ENCODE results near the gene PUDP. TPM values are rescaled to one million over a fixed set of nuclear protein-coding genes. Genes with fewer than 3 reads are reported as not detected.

Gene PUDP
- total and polyA plus RNA-seq, 10 donors = 9.2 to 27.2 (median 21.1) TPM

- H3K27me3 ChIP-seq (replicated peaks in 1 of 7) = no peaks in the 10 kb centered on the region
- intact Hi-C loops (cut with DNase I; ENCODE audit: low total_unique reads) = no loop called here
- H3K4me1 ChIP-seq = peaks cover 8 to 18% (median 15%) of the 10 kb centered on the region in 6 donors
- no peaks in the 10 kb centered on the region for H3K9me3 ChIP-seq
- 68 to 79% (median 70%) methylated on average over 3 of the region's 3 CpGs for WGBS, 5 donors
- no peak for DNase-seq
- H3K27ac ChIP-seq = peak overlapping the region in 4 of 8 donors; percentile 13 to 47 (median 38)
- TF ChIP-seq, protein P1, sequence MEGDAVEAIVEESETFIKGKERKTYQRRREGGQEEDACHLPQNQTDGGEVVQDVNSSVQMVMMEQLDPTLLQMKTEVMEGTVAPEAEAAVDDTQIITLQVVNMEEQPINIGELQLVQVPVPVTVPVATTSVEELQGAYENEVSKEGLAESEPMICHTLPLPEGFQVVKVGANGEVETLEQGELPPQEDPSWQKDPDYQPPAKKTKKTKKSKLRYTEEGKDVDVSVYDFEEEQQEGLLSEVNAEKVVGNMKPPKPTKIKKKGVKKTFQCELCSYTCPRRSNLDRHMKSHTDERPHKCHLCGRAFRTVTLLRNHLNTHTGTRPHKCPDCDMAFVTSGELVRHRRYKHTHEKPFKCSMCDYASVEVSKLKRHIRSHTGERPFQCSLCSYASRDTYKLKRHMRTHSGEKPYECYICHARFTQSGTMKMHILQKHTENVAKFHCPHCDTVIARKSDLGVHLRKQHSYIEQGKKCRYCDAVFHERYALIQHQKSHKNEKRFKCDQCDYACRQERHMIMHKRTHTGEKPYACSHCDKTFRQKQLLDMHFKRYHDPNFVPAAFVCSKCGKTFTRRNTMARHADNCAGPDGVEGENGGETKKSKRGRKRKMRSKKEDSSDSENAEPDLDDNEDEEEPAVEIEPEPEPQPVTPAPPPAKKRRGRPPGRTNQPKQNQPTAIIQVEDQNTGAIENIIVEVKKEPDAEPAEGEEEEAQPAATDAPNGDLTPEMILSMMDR (IDR thresholded peaks at IDR 0.05 in 8 of 11, conservative IDR thresholded peaks at IDR 0.05 in 3 of 11) = peak in 7 of 11 experiments; percentile 29 to 46 (median 37)
- TF ChIP-seq POLR2AphosphoS5 (IDR thresholded peaks at IDR 0.05) = no peak
- H3K36me3 ChIP-seq = peaks cover 0 to 6% (median 0%) of the 10 kb centered on the region in 6 donors
- no peak overlapping the region for H3K4me3 ChIP-seq
Measured at GRCh38 chrX:7132335-7133049, 15.5 kb downstream of the PUDP start.

DNA sequence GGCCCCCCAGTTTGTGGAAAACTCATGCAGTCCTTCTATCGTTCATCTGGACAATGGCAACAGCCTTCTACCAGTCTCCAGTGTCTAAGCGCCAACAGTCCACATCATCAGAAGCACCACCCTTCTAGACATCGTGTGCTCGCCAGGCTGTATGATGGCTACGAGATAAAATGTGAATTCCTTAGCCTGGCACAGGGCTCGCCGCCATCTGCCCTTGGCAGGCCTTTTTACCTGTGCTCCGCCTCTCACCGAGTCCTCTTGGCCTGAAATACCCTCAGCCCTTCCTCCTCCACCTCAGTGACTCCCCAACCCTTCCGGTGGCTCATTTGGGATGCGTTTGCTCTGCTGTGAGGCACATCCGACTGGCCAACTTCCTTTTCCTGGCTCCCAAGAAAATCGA, 16.3 kb downstream of the PUDP start:
- peaks cover 8 to 18% (median 15%) of the 10 kb centered on the region in 6 donors for H3K4me1 ChIP-seq
- H3K36me3 ChIP-seq = peaks cover 0 to 6% (median 0%) of the 10 kb centered on the region in 6 donors
- intact Hi-C loops (cut with DNase I; ENCODE audit: low total_unique reads) = no loop called here
- no peaks in the 10 kb centered on the region for H3K9me3 ChIP-seq
- no peak overlapping the region for H3K4me3 ChIP-seq
- TF ChIP-seq, protein P1 (IDR thresholded peaks at IDR 0.05 in 8 of 11, conservative IDR thresholded peaks at IDR 0.05 in 3 of 11) = no peak
- TF ChIP-seq POLR2AphosphoS5 (IDR thresholded peaks at IDR 0.05) (no peak), POLR2A (IDR thresholded peaks at IDR 0.05) (no peak)
- no peaks in the 10 kb centered on the region for H3K27me3 ChIP-seq (replicated peaks in 1 of 7)
- no peak for DNase-seq
- H3K27ac ChIP-seq = no peak overlapping the region
- WGBS, 5 donors = 87 to 97% (median 90%) methylated on average over 11 to 13 of the region's 13 CpGs

GRCh38 chrX:7127056-7127455, 20.9 kb downstream of the PUDP start:
- Histone ChIP-seq H3K27me3 (replicated peaks in 1 of 7) (no peaks in the 10 kb centered on the region), H3K4me1 (peaks cover 0 to 8% (median 0%) of the 10 kb centered on the region in 6 donors), H3K36me3 (peaks cover 0 to 20% (median 0%) of the 10 kb centered on the region in 6 donors), H3K27ac (no peak overlapping the region), H3K4me3 (no peak overlapping the region), H3K9me3 (peaks cover 0 to 11% (median 0%) of the 10 kb centered on the region in 8 donors)
- TF ChIP-seq POLR2A (IDR thresholded peaks at IDR 0.05) (no peak), POLR2AphosphoS5 (IDR thresholded peaks at IDR 0.05) (no peak)
- TF ChIP-seq, protein P1 (IDR thresholded peaks at IDR 0.05 in 8 of 11, conservative IDR thresholded peaks at IDR 0.05 in 3 of 11) = no peak
- intact Hi-C loops (cut with DNase I; ENCODE audit: low total_unique reads) = no loop called here
- 84 to 96% (median 93%) methylated on average over 2 of the region's 2 CpGs for WGBS, 5 donors
- no peak for DNase-seq

DNA sequence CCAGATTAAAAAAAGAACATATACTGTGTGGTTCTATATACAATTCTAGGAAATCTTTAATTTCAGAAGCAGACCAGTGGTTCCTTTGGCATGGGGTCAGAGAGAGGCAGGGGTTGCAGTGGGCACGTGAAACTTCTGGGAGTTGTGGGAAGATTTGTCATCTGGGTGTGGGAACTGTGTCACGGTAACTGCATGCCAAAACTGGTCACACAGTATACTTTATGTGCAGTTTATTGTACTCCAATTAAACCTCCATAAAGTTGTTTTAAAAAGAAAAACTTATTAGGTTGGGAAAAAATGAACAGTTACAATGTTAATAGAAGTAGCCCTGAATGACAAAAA, 27.1 kb downstream of the PUDP start:
- TF ChIP-seq POLR2AphosphoS5 (IDR thresholded peaks at IDR 0.05) = no peak
- TF ChIP-seq, protein P1 (IDR thresholded peaks at IDR 0.05 in 8 of 11, conservative IDR thresholded peaks at IDR 0.05 in 3 of 11) = no peak
- no peak for TF ChIP-seq POLR2A (IDR thresholded peaks at IDR 0.05)
- intact Hi-C loops (cut with DNase I; ENCODE audit: low total_unique reads) = no loop called here
- no peak overlapping the region for H3K4me3 ChIP-seq
- no peaks in the 10 kb centered on the region for H3K27me3 ChIP-seq (replicated peaks in 1 of 7)
- H3K27ac ChIP-seq = no peak overlapping the region
- peaks cover 0 to 11% (median 0%) of the 10 kb centered on the region in 8 donors for H3K9me3 ChIP-seq
- no peak for DNase-seq
- H3K36me3 ChIP-seq = peaks cover 0 to 18% (median 0%) of the 10 kb centered on the region in 6 donors
- 48 to 79% (median 62%) methylated on average over 2 of the region's 2 CpGs for WGBS, 5 donors
- peaks cover 0 to 9% (median 1%) of the 10 kb centered on the region in 6 donors for H3K4me1 ChIP-seq

Data from spleen (tissue), 11 donors.